Tibial nerve (tissue), 4 donors: ENCODE data around the gene ZNF18.

Experiments
- CTCF ChIP-seq, 5 experiments: fragments of 200-600 bp in 3 of 5; fragments of 450-650 bp in 2 of 5; sonication (generic) in 3 of 5; IDR thresholded peaks; one replicate each; pipeline ENCODE4 v1.5.1; 2016 to 2019; ENCODE audit warnings: antibody characterized with exemption in 5 of 5, mild to moderate bottlenecking in 3 of 5, moderate library complexity in 2 of 5
- EP300 ChIP-seq, 2 donors: sonication (generic); formaldehyde crosslinking; IDR thresholded peaks; one replicate each; pipeline ENCODE4 v1.6.1; 2017; ENCODE audit warnings: antibody characterized with exemption in 2 of 2, mild to moderate bottlenecking in 1 of 2
- POLR2A ChIP-seq, 2 donors: fragments of 450-650 bp; IDR thresholded peaks; one replicate each; pipeline ENCODE4 v1.6.1; 2017; ENCODE audit warnings: antibody characterized with exemption in 2 of 2, mild to moderate bottlenecking in 2 of 2, moderate library complexity in 2 of 2

- TF ChIP-seq CTCF (IDR thresholded peaks at IDR 0.05) (no peak), POLR2A (IDR thresholded peaks at IDR 0.05) (no peak), EP300 (IDR thresholded peaks at IDR 0.05) (no peak)
Measured at GRCh38 chr17:12021623-12022140, 24.4 kb upstream of the ZNF18 start.
